Measurements from ENCODE around the gene BIRC6. TPM values are rescaled to one million over a fixed set of nuclear protein-coding genes. Genes with fewer than 3 reads are reported as not detected.
"Not testable (repeated sequence)": the region's sequence is repeated elsewhere in the genome, so short reads cannot be mapped to it uniquely, and the experiment has no call there.

BIRC6 gene
- total and polyA plus RNA-seq, 12 donors = 14.2 to 165 (median 80.7) TPM

DNA sequence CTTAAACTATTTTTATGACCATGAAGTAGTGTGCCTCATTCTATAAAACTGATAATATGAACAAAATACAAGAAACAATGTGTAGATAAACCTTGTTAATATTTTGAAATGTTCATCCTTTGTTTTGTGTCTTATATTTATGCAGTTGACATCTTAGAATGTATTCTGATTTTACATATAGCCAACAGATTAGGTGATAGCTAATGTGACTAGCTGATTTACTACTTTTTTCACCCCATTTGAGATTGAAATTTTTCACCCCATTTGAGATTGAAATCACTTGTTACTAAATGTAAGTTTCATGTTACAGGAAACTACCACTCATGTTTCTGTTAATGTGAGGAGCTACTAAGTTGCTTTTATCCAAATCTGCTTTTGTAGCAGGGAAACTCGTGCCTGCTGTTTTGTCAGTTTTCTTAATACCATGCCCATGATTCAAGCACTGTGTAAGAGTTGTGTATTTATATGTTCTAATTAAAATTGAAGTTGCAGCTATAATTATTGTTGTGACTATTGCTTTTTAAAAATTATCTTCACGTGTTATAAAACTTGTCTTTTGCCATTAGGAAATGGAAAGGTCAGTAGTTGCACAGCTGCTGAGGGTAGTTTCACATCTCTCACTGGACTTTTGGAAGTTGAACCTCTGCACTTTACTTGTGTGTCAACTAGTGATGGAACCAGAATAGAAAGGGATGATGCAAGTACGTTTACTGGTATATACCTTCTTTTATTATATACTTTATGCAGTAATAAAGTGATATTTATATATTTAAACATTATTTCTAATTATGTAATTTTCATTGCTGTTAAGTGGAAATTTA, 96.6 kb downstream of the BIRC6 start:
- DNase-seq = no peak
- TF ChIP-seq POLR2A (IDR thresholded peaks at IDR 0.05) = no peak
- TF ChIP-seq, protein P1, sequence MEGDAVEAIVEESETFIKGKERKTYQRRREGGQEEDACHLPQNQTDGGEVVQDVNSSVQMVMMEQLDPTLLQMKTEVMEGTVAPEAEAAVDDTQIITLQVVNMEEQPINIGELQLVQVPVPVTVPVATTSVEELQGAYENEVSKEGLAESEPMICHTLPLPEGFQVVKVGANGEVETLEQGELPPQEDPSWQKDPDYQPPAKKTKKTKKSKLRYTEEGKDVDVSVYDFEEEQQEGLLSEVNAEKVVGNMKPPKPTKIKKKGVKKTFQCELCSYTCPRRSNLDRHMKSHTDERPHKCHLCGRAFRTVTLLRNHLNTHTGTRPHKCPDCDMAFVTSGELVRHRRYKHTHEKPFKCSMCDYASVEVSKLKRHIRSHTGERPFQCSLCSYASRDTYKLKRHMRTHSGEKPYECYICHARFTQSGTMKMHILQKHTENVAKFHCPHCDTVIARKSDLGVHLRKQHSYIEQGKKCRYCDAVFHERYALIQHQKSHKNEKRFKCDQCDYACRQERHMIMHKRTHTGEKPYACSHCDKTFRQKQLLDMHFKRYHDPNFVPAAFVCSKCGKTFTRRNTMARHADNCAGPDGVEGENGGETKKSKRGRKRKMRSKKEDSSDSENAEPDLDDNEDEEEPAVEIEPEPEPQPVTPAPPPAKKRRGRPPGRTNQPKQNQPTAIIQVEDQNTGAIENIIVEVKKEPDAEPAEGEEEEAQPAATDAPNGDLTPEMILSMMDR (IDR thresholded peaks at IDR 0.05) = no peak
- WGBS, 4 donors = 67 to 80% (median 73%) methylated on average over 3 of the region's 3 CpGs
- Histone ChIP-seq H3K27ac (no peak overlapping the region), H3K4me1 (replicated peaks in 1 of 2) (peaks cover 0 to 10% of the 10 kb centered on the region in 2 donors), H3K36me3 (replicated peaks in 1 of 2) (peaks cover 0 to 12% of the 10 kb centered on the region in 2 donors), H3K4me3 (no peak overlapping the region), H3K9me3 (replicated peaks in 1 of 3) (no peaks in the 10 kb centered on the region), H3K27me3 (no peaks in the 10 kb centered on the region)
- intact Hi-C loops (cut with DNase I) = no loop called here

DNA sequence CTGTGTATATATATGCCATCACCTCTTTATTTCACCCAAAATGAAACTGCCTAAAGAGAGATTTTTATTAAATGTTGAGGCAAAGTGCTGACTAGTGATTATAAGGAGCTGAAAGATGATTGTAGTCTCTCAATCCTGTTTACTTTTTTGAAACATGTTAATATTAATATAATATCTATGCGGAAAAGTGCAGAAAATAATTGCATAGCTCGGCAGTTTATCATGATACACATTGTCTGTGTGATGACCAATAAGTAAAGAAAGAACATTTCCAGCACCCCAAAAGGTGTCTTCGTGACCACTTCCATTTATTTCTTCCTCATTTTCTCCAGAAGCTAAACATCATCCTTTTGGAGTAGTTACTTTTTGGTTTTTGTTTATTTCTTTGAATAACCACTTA, 99.0 kb downstream of the BIRC6 start:
- TF ChIP-seq POLR2A (IDR thresholded peaks at IDR 0.05) = no peak
- TF ChIP-seq, protein P1 (IDR thresholded peaks at IDR 0.05) = no peak
- Histone ChIP-seq H3K36me3 (replicated peaks in 1 of 2) (peaks cover 0 to 6% of the 10 kb centered on the region in 2 donors), H3K4me3 (no peak overlapping the region), H3K27me3 (no peaks in the 10 kb centered on the region), H3K27ac (no peak overlapping the region), H3K9me3 (replicated peaks in 1 of 3) (no peaks in the 10 kb centered on the region), H3K4me1 (replicated peaks in 1 of 2) (peaks cover 0 to 10% of the 10 kb centered on the region in 2 donors)
- 91 to 95% (median 93%) methylated on average over 3 of the region's 3 CpGs for WGBS, 4 donors
- DNase-seq = no peak
- intact Hi-C loops (cut with DNase I) = no loop called here

DNA sequence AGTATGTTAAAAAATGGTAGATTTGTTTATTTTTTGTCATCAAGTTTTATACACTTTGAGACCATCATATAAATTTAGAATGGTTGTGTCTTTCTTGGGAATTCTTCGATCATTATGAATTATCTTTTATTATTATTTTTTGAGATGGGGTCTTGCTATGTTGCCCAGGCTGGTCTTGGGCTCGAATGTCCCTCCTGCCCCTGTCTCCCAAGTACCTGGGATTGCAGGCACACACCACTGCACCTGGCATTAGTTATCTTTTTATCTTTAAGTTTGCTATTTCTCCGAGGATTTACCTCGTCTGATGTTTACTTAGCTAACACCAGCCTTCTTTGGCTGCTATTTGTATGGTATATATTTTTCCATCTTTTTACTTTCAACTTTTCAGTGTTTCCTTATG, 100.0 kb downstream of the BIRC6 start:
- no peak for DNase-seq
- no peaks in the 10 kb centered on the region for H3K9me3 ChIP-seq (replicated peaks in 1 of 3)
- no peak for TF ChIP-seq POLR2A (IDR thresholded peaks at IDR 0.05)
- TF ChIP-seq, protein P1 (IDR thresholded peaks at IDR 0.05) = no peak
- H3K4me3 ChIP-seq = no peak overlapping the region
- WGBS, 4 donors = 95 to 99% (median 98%) methylated on average over 4 of the region's 4 CpGs
- H3K27ac ChIP-seq = peak overlapping the region in 1 of 5 donors; percentile 3
- H3K4me1 ChIP-seq (replicated peaks in 1 of 2) = peaks cover 0 to 10% of the 10 kb centered on the region in 2 donors
- H3K27me3 ChIP-seq = no peaks in the 10 kb centered on the region
- intact Hi-C loops (cut with DNase I) = no loop called here
- no peaks in the 10 kb centered on the region for H3K36me3 ChIP-seq (replicated peaks in 1 of 2)

DNA sequence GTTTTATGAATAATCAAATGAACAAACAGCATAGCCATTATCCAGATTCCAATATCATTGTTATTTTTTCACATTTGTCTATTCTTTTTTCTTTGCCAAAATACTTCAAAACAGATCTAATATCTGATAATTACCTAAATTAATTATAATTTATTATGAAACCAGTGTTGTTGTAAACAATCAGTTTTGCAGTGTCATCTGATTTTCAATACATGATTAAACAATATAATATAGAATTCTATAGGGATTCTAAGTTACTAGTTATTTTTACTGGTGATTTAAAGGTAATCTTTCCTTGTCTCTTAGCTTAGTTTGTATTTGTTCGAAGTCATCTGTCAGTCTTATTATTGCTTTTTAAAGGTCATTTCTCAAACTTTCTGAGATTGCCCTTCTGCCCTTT, 101.0 kb downstream of the BIRC6 start:
- intact Hi-C loops (cut with DNase I) = no loop called here
- no peaks in the 10 kb centered on the region for H3K9me3 ChIP-seq (replicated peaks in 1 of 3)
- no peaks in the 10 kb centered on the region for H3K27me3 ChIP-seq
- TF ChIP-seq POLR2A (IDR thresholded peaks at IDR 0.05) = no peak
- TF ChIP-seq, protein P1 (IDR thresholded peaks at IDR 0.05) = no peak
- H3K36me3 ChIP-seq (replicated peaks in 1 of 2) = no peaks in the 10 kb centered on the region
- 67 to 76% (median 70%) methylated on average over 1 of the region's 1 CpG for WGBS, 4 donors
- peaks cover 0 to 10% of the 10 kb centered on the region in 2 donors for H3K4me1 ChIP-seq (replicated peaks in 1 of 2)
- H3K27ac ChIP-seq = peak overlapping the region in 1 of 5 donors; percentile 3
- H3K4me3 ChIP-seq = no peak overlapping the region
- no peak for DNase-seq

DNA sequence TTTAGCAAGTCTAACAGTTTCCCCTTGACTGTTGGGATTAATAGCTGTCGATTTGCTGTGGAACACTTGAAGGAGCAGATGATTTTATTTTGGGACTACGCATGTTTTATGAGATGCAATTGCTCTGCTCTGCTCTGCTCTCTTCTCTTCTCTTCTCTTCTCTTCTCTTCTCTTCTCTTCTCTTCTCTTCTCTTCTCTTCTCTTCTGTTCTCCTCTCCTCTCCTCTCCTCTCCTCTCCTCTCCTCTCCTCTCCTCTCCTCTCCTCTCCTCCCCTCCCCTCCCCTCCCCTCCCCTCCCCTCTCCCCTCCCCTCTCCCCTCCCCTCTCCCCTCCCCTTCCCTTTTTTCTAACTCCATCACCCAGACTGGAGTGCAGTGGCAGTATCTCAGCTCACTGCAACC, 104.0 kb downstream of the BIRC6 start:
- DNase-seq; intact Hi-C loops (cut with DNase I); H3K27ac ChIP-seq; H3K4me1 ChIP-seq (replicated peaks in 1 of 2); H3K27me3 ChIP-seq; H3K4me3 ChIP-seq; H3K9me3 ChIP-seq (replicated peaks in 1 of 3): not testable (repeated sequence)
- 95 to 97% (median 95%) methylated on average over 2 of the region's 2 CpGs for WGBS, 4 donors
- H3K36me3 ChIP-seq (replicated peaks in 1 of 2) = peaks cover 0 to 21% of the 10 kb centered on the region in 2 donors

Data from adrenal gland (tissue), 12 donors.